HEK293T (cell line): Measurements from ENCODE around the gene KIF25.

ENCODE experiments used
- FOXM1 ChIP-seq: fragments of 450-650 bp; IDR thresholded peaks from 2 replicates; pipeline ENCODE4 v1.6.1; 2017; ENCODE audit warnings: mild to moderate bottlenecking, borderline replicate concordance
- SP1 ChIP-seq: fragments of 450-650 bp; IDR thresholded peaks from 2 replicates; pipeline ENCODE4 v1.6.1; 2017
- TARDBP ChIP-seq: fragments of 450-650 bp; IDR thresholded peaks from 2 replicates; pipeline ENCODE4 v1.6.1; 2016
- ZNF384 ChIP-seq: fragments of 450-650 bp; IDR thresholded peaks from 2 replicates; pipeline ENCODE4 v1.6.1; 2016

GRCh38 chr6:168039301-168039700, 41.8 kb downstream of the KIF25 start:
- TF ChIP-seq SP1 (no peak), TARDBP (no peak), FOXM1 (no peak), ZNF384 (no peak)
